ENCODE results near the gene CSNK2A3.

GRCh38 chr11:11313902-11314692, 39.0 kb downstream of the CSNK2A3 start:
- TF ChIP-seq CTCF (IDR thresholded peaks at IDR 0.05) (no peak), POLR2AphosphoS5 (IDR thresholded peaks at IDR 0.05) (no peak)

Measured in sigmoid colon (tissue), 4 donors.